Activated T-helper 1 cell treated with anti-CD3 and anti-CD28 coated beads, Interleukin-12 subunit alpha, Interleukin-12 subunit beta, Interleukin-2, Interleukin-4 antibody, amounts not matched to agents 30 ng/mL and 10 ng/mL and 1 ng/mL, durations not matched to agents 14 hours and 24 hours and 36 hours (primary cell): Measurements from ENCODE around the gene PMPCA. TPM values are rescaled to one million over a fixed set of nuclear protein-coding genes. Genes with fewer than 3 reads are reported as not detected.
"Not testable (repeated sequence)": the region's sequence is repeated elsewhere in the genome, so short reads cannot be mapped to it uniquely, and the experiment has no call there.

ENCODE experiments used
- DNase-seq: peaks from one replicate; pipeline ENCODE4 v3.0.0; 2021; ENCODE audit warnings: low spot score
- H3K27ac Mint-ChIP-seq: one replicate; pipeline ENCODE4 v1.8.0; 2021; ENCODE audit warnings: mild to moderate bottlenecking, mixed read lengths
- H3K27me3 Mint-ChIP-seq: one replicate; pipeline ENCODE4 v1.8.0; 2022; ENCODE audit warnings: mild to moderate bottlenecking, moderate library complexity, mixed read lengths; ENCODE audit not compliant: insufficient read depth
- H3K36me3 Mint-ChIP-seq: one replicate; pipeline ENCODE4 v1.8.0; 2021; ENCODE audit warnings: low read depth, mixed read lengths
- H3K4me1 Mint-ChIP-seq: one replicate; pipeline ENCODE4 v1.8.0; 2021; ENCODE audit warnings: low read depth, mixed read lengths
- H3K4me3 Mint-ChIP-seq: one replicate; pipeline ENCODE4 v1.8.0; 2021; ENCODE audit warnings: mild to moderate bottlenecking, moderate library complexity, mixed read lengths
- H3K9me3 Mint-ChIP-seq: one replicate; pipeline ENCODE4 v1.8.0; 2021; ENCODE audit warnings: mixed read lengths
- intact Hi-C: fragments of 100-400 bp; cut with micrococcal nuclease; formaldehyde crosslinking; loops from one replicate; pipeline ENCODE4 v1.15.1; 2024
- total RNA-seq: library from RNA; stranded (reverse); gene quantifications from 2 replicates; pipeline ENCODE4 v1.2.3, GENCODE V29; 2022

Gene PMPCA
- total RNA-seq, 1 donor from 2014 or later = 104 TPM

DNA sequence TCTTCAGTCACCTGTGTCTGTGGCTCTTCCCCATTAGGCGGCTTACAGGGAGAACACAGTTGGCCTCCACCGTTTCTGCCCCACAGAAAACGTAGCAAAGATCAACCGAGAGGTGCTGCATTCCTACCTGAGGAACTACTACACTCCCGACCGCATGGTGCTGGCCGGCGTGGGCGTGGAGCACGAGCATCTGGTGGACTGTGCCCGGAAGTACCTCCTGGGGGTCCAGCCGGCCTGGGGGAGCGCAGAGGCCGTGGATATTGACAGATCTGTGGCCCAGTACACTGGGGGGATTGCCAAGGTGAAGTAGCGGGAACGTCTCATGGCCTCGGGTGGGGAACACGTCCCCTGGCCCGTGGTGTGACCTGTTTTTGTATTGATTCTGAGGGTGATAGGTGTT, 6.5 kb downstream of the PMPCA start:
- Mint-ChIP-seq H3K27ac (no peak overlapping the region), H3K4me1 (peaks cover 9% of the 10 kb centered on the region), H3K36me3 (peaks cover 43% of the 10 kb centered on the region), H3K4me3 (no peak overlapping the region), H3K27me3 (no peaks in the 10 kb centered on the region), H3K9me3 (no peaks in the 10 kb centered on the region)
- no peak for DNase-seq
- intact Hi-C loops = no loop called here

DNA sequence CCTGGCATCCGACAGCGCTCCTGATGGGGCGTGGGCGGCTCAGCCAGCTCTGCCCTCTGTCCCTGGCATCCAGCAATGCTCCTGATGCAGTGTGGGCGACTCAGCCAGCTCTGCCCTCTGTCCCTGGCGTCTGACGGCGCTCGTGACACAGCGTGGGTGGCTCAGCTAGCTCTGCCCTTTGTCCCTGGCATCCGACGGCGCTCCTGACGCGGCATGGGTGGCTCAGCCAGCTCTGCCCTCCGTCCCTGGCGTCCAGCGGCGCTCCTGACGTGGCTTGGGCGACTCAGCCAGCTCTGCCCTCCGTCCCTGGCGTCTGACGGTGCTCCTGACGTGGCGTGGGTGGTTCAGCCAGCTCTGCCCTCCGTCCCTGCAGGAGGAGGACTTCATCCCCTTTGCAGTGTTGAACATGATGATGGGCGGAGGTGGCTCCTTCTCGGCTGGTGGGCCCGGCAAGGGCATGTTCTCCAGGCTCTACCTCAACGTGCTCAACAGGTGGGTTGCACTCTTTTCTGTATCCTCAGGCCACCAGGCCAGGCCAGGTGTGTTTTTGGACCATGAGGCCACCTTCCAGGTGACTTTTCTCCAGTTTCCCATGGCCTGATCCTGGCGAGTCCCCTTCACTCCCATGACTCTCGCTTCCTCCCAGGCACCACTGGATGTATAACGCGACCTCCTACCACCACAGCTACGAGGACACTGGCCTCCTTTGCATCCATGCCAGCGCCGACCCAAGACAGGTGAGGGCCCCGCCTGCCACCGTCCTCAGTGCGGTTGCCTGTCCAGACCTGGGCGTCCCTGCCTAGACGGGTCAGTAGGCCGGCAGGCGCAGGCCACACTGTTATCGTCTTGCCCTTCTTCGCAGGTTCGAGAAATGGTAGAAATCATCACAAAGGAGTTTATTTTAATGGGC, 8.0 kb downstream of the PMPCA start:
- Mint-ChIP-seq H3K4me1 (peaks cover 5% of the 10 kb centered on the region), H3K27me3 (no peaks in the 10 kb centered on the region), H3K4me3 (no peak overlapping the region), H3K27ac (no peak overlapping the region), H3K36me3 (peaks cover 39% of the 10 kb centered on the region), H3K9me3 (no peaks in the 10 kb centered on the region)
- intact Hi-C loops = no loop called here
- no peak for DNase-seq

DNA sequence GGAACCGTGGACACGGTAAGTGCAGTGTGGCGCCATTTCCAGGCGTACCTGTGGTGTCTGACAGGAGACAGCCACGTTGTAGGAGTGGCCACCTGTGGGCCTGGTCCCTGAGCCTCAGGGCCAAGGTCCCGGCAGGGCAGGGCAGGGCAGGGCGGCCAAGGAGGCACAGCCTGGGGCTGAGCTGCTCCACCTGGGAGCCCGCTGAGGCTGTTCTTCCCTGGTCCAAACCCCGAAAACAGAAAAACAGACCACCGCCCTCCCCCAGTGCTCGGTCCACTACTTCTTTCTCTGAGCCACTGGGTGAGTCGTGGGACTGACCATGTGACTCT, 8.6 kb downstream of the PMPCA start:
- Mint-ChIP-seq H3K4me1 (no peaks in the 10 kb centered on the region), H3K9me3 (no peaks in the 10 kb centered on the region), H3K27me3 (no peaks in the 10 kb centered on the region), H3K4me3 (no peak overlapping the region), H3K36me3 (peaks cover 32% of the 10 kb centered on the region), H3K27ac (no peak overlapping the region)
- DNase-seq = no peak
- intact Hi-C loops = no loop called here

DNA sequence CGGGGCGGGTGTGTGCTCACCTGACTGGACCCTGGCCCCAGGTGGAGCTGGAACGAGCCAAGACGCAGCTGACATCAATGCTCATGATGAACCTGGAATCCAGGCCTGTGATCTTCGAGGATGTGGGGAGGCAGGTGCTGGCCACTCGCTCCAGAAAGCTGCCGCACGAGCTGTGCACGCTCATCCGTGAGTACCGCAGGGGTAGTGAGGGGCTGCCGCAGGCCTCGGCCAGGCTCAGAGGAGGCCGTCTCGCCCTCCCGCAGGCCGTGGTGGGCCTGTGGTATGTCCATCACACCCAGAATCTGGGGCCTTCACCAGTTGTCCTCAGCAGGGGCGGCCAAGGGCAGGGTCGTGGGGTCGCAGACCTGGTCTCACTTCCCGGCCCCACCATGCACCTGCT, 11.3 kb downstream of the PMPCA start:
- Mint-ChIP-seq H3K27ac (no peak overlapping the region), H3K27me3 (no peaks in the 10 kb centered on the region), H3K4me1 (no peaks in the 10 kb centered on the region), H3K36me3 (peaks cover 25% of the 10 kb centered on the region), H3K4me3 (no peak overlapping the region), H3K9me3 (no peaks in the 10 kb centered on the region)
- no peak for DNase-seq
- intact Hi-C loops = no loop called here

DNA sequence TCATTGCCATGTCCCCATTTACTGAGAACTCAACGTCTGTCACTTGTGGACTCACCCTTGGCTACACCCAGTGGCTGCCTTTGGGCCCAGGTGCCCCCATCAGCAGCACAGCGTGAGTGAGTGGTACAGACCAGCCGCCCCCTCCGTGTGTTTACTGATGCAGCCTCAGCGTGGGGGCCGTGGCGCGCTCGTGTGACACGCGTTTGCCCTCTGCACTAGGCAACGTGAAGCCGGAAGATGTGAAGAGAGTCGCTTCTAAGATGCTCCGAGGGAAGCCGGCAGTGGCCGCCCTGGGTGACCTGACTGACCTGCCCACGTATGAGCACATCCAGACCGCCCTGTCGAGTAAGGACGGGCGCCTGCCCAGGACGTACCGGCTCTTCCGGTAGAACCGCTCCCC, 12.4 kb downstream of the PMPCA start:
- H3K4me1 Mint-ChIP-seq = no peaks in the 10 kb centered on the region
- H3K4me3 Mint-ChIP-seq = no peak overlapping the region
- peaks cover 23% of the 10 kb centered on the region for H3K36me3 Mint-ChIP-seq
- no peaks in the 10 kb centered on the region for H3K27me3 Mint-ChIP-seq
- H3K27ac Mint-ChIP-seq = no peak overlapping the region
- intact Hi-C loops = no loop called here
- no peak for DNase-seq
- H3K9me3 Mint-ChIP-seq = no peaks in the 10 kb centered on the region

DNA sequence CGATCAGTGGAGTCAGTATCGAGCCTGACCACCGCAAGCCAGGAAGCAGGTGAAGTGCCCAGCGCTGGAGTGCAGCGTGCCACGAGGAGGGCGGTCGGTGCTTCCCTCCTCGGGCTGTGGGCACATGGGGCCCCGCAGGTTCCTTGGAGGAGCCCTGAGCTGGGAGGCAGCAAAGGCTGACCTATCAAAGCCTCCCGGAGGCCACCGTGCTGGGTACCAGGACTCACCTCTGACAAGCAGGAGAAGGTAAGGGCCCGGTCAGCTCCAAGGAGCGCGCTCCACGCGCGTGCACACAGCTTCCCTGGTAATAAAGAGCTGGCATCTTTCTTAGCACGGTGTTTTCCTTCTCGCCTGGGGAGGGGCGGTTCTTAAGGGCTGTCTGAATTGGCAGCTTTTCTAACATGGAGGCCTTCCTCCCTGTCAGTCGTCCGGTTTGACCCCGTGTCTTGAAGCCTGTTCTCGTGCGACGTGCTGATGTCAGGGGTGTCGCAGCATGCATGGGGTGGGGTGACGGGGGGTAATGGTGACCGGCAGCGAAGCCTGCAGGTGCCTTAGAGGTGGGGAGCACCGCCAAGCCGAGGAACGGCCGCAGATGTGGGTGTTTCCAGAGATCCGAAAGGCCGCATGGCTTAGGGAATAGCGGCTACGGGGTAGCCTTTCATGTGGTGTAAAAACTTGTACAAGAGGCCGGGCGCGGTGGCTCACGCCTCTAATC, 13.1 kb downstream of the PMPCA start:
- H3K36me3 Mint-ChIP-seq = peaks cover 25% of the 10 kb centered on the region
- H3K4me1 Mint-ChIP-seq = no peaks in the 10 kb centered on the region
- H3K27ac Mint-ChIP-seq = no peak overlapping the region
- H3K27me3 Mint-ChIP-seq = no peaks in the 10 kb centered on the region
- intact Hi-C loops = no loop called here
- no peak for DNase-seq
- H3K9me3 Mint-ChIP-seq = no peaks in the 10 kb centered on the region
- H3K4me3 Mint-ChIP-seq = no peak overlapping the region

DNA sequence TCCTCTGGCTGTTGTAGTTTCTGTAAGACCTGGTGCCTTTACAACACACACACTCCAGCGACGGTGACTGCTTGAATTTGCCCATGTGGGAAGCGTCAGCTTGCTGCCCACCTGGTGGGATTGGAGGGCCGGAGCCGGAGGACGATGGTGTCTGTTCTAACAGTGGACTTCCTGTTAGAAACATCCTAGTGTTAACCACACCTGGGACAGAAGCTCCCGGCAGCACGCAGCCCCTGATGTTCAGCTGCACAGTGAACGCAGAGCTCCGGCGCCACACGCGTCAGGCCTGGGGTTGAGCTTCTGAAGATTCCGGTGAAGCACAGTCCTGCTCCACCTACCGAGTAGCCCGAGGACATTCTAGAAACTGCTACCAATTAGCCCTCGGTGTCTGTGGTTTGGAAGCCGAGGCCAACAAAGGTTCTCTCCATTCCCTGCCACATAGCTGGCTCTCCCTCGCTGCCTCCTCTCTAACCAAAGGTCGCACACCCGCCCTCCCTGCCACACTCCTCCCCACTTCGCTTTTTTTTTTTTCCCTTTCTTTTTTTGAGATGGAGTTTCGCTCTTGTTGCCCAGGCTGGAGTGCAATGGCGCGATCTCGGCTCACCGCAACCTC, 14.4 kb downstream of the PMPCA start:
- peaks cover 23% of the 10 kb centered on the region for H3K36me3 Mint-ChIP-seq
- H3K27me3 Mint-ChIP-seq = no peaks in the 10 kb centered on the region
- no peak for DNase-seq
- no peaks in the 10 kb centered on the region for H3K9me3 Mint-ChIP-seq
- H3K4me1 Mint-ChIP-seq = no peaks in the 10 kb centered on the region
- H3K4me3 Mint-ChIP-seq = no peak overlapping the region
- intact Hi-C loops = no loop called here
- H3K27ac Mint-ChIP-seq = no peak overlapping the region

DNA sequence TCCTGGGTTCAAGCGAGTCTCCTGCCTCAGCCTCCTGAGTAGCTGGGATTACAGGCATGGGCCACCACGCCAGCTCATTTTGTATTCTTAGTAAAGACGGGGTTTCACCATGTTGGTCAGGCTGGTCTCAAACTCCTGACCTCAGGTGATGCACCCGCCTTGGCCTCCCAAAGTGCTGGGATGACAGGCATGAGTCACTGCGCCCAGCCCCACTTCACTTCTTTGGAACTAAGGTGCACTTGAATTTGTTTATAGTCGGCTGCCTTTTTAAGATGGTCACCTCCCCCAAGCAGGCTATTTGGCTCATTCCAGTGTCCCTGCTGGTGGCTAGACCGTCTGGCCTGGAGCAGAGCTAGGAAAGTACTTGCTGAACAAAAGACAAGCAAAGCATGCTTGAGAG, 14.9 kb downstream of the PMPCA start:
- H3K9me3 Mint-ChIP-seq, intact Hi-C loops, DNase-seq, H3K4me3 Mint-ChIP-seq, H3K27me3 Mint-ChIP-seq, H3K4me1 Mint-ChIP-seq, H3K27ac Mint-ChIP-seq: not testable (repeated sequence)
- peaks cover 27% of the 10 kb centered on the region for H3K36me3 Mint-ChIP-seq

DNA sequence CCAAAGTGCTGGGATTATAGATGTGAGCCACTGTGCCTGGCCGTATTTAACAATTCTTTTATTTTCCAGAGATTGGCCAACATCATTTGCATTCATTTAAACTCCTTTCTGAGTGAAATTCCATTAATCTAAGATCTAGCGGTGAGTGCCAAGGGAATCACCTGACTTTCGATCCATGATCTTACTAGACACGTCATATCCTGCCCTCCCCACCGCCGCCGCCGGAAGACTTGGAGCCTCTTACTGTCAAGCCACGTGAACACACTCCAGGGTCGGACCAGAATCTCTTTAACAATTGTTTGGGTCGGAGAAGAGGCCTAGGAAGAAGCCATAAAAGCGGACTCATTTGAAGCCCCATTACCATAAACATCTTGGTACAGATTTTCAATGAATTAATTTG, 16.3 kb downstream of the PMPCA start:
- H3K4me1 Mint-ChIP-seq = no peaks in the 10 kb centered on the region
- H3K4me3 Mint-ChIP-seq = no peak overlapping the region
- DNase-seq = no peak
- H3K9me3 Mint-ChIP-seq = no peaks in the 10 kb centered on the region
- H3K27ac Mint-ChIP-seq = no peak overlapping the region
- H3K27me3 Mint-ChIP-seq = no peaks in the 10 kb centered on the region
- peaks cover 23% of the 10 kb centered on the region for H3K36me3 Mint-ChIP-seq
- intact Hi-C loops = no loop called here

DNA sequence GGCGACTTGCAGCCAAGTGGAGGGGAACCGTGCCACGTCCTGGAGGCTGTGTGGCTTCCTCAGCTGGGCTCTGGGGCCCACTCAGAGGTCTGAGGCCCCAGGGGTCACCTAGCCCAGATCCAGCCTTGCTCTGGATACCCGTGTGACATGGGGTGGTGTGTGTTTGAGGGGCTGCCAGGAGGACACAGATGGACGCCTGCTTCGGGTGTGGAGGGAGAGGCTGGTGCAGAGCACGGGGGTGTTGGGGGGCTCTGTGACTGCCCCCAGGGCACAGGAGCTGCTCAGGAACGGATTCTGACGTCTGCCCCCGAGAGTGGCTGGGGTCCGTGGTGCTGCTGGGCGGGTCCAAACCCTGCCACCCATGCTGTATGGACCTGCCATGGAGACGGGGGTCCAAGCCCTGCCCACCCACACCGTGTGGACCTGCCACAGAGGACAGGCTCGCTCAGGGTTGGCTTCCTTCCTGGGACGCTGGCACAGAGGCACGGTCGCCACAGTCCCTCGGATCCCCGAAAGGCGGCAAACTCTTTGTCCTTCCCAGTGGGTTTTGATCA, 18.7 kb downstream of the PMPCA start:
- H3K36me3 Mint-ChIP-seq = peaks cover 20% of the 10 kb centered on the region
- H3K4me1 Mint-ChIP-seq = no peaks in the 10 kb centered on the region
- no peak overlapping the region for H3K27ac Mint-ChIP-seq
- intact Hi-C loops = no loop called here
- no peaks in the 10 kb centered on the region for H3K9me3 Mint-ChIP-seq
- H3K27me3 Mint-ChIP-seq = no peaks in the 10 kb centered on the region
- DNase-seq = no peak
- no peak overlapping the region for H3K4me3 Mint-ChIP-seq

DNA sequence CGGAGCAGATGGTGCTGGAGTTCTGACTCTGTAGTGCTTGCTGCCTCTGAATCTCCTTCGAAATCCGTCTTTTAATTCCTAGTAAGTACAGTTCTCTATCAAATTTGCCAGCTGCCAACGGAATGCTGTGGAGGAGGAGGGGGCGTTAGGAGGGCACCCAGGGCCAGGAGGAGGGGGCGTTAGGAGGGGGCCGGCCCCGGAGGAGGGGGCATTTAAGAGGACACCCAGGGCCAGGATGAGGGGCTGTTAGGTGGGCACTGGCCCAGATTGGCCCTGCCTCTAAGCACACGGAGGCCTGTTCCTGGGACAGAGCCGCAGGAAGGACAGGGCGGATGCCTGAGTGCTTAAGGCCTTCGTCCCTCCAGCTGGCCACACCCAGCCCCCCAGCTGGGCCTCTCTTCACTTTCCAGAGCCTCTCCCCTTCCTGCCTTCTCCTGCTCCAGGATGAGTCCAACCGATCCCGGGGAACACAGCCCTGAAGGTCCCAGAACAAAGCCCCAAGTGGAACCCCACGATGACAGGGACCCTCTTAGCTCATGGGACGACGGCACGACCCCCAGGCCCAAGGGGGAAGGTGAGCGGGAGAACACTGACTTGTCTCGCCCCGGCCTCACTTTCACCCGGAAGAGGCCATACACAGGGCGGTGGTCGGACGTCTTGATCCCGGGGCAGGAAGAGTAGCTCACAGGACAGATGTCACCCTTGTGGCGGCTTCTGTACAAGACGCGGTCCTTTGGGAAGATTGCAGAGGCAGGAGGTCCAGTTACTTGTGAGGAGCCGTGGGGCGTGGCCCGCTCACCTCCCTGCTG, 19.4 kb downstream of the PMPCA start:
- H3K27ac Mint-ChIP-seq = no peak overlapping the region
- no peak overlapping the region for H3K4me3 Mint-ChIP-seq
- intact Hi-C loops = no loop called here
- peaks cover 20% of the 10 kb centered on the region for H3K36me3 Mint-ChIP-seq
- no peaks in the 10 kb centered on the region for H3K27me3 Mint-ChIP-seq
- DNase-seq = no peak
- H3K4me1 Mint-ChIP-seq = no peaks in the 10 kb centered on the region
- no peaks in the 10 kb centered on the region for H3K9me3 Mint-ChIP-seq

DNA sequence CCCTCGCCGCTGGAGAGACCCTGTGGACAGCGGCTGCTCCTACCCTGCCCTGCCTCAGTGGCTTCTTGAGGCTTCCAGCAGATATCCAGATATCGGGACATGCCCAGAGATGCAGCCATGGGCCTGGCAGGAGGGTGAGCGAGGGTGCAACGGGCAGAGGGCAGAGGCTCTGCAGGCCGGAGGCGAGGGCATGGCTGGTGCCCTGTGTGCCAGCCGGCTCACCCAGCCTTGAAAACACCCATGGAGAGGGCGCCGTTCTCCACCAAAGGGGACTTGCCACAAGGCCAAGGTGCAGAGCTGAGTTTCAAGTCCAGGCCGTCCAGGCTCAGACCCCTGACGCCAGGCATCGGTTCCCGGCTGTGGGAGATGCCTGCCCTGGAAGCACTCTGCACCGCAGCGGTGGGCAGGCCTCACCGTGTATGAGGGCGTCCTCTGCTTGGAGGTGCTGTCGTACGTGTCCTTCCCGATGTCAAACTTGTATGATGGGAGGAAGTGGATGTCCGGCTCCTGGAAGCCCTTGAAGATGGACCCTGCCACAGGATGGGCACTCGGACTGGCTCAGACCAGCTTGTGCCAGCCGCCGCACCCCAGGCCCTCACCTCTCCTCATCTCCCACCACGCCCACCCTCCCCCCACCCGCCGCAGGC, 20.3 kb downstream of the PMPCA start:
- H3K9me3 Mint-ChIP-seq = no peaks in the 10 kb centered on the region
- H3K36me3 Mint-ChIP-seq = peaks cover 15% of the 10 kb centered on the region
- H3K27me3 Mint-ChIP-seq = no peaks in the 10 kb centered on the region
- no peak overlapping the region for H3K4me3 Mint-ChIP-seq
- no peaks in the 10 kb centered on the region for H3K4me1 Mint-ChIP-seq
- no peak for DNase-seq
- intact Hi-C loops = no loop called here
- H3K27ac Mint-ChIP-seq = no peak overlapping the region
